ENCODE results near the gene SPRED1. TPM values are rescaled to one million over a fixed set of nuclear protein-coding genes. Genes with fewer than 3 reads are reported as not detected.

Gene SPRED1
- polyA plus RNA-seq (2013, experiment 1 of 2) = 15.7 TPM
- polyA plus RNA-seq (2013, experiment 2 of 2) = 16.5 TPM

- DNase-seq = peak; percentile 64
- Histone ChIP-seq H2BK120ac (ENCODE audit: low read depth, low read length) (peak within 1 kb of the TSS; percentile 90), H3K23ac (ENCODE audit: low read length) (no peak within 1 kb of the TSS), H3K27ac (ENCODE audit: low read depth, low read length) (peak within 1 kb of the TSS; percentile 100), H3K4ac (ENCODE audit: low read depth, low read length) (peak within 1 kb of the TSS; percentile 93), H3K36me3 (ENCODE audit: control insufficient read depth, insufficient read depth, low read length) (no peaks in the 10 kb centered on the region), H4K5ac (ENCODE audit: low read length) (no peak within 1 kb of the TSS), H2AK5ac (ENCODE audit: low read length) (no peak within 1 kb of the TSS), H3K79me2 (ENCODE audit: control insufficient read depth, insufficient read depth, low read length) (peaks cover 34% of the 10 kb centered on the region), H3K56ac (ENCODE audit: low read length) (peak within 1 kb of the TSS; percentile 94), H3K9ac (ENCODE audit: low read length) (peak within 1 kb of the TSS; percentile 86), H3K4me3 (ENCODE audit: low read length) (peak within 1 kb of the TSS; percentile 94), H3K4me2 (ENCODE audit: low read length) (peak within 1 kb of the TSS; percentile 77), H3K79me1 (ENCODE audit: low read length) (no peaks in the 10 kb centered on the region), H3K18ac (ENCODE audit: low read length) (peak within 1 kb of the TSS; percentile 89), H3K27me3 (ENCODE audit: insufficient read depth, low read length, poor library complexity) (no peaks in the 10 kb centered on the region), H4K8ac (ENCODE audit: low read depth, low read length) (no peak within 1 kb of the TSS), H3K4me1 (ENCODE audit: control insufficient read depth, low read depth, low read length) (peaks cover 6% of the 10 kb centered on the region), H2BK5ac (ENCODE audit: low read length) (peak within 1 kb of the TSS; percentile 71), H2BK15ac (replicated peaks; ENCODE audit: low read depth) (no peak within 1 kb of the TSS)
- no CpG with 5 or more reads among the region's 75 CpGs for WGBS (ENCODE audit: extremely low coverage, insufficient coverage, low lambda C conversion rate)
Measured at GRCh38 chr15:38252481-38253350, at the start of gene SPRED1. Gene SPRED1 (plus strand): TSS chr15:38252836. CDS start chr15:38253186, 350 bp downstream.

- Histone ChIP-seq H3K23ac (ENCODE audit: low read length) (no peak overlapping the region), H3K27me3 (ENCODE audit: insufficient read depth, low read length, poor library complexity) (no peaks in the 10 kb centered on the region), H3K56ac (ENCODE audit: low read length) (no peak overlapping the region), H3K79me2 (ENCODE audit: control insufficient read depth, insufficient read depth, low read length) (no peaks in the 10 kb centered on the region), H4K5ac (ENCODE audit: low read length) (no peak overlapping the region), H2AK5ac (ENCODE audit: low read length) (no peak overlapping the region), H3K79me1 (ENCODE audit: low read length) (no peaks in the 10 kb centered on the region), H3K36me3 (ENCODE audit: control insufficient read depth, insufficient read depth, low read length) (no peaks in the 10 kb centered on the region), H3K4me3 (ENCODE audit: low read length) (no peak overlapping the region), H2BK5ac (ENCODE audit: low read length) (no peak overlapping the region), H2BK15ac (replicated peaks; ENCODE audit: low read depth) (no peak overlapping the region), H3K27ac (ENCODE audit: low read depth, low read length) (no peak overlapping the region), H4K8ac (ENCODE audit: low read depth, low read length) (no peak overlapping the region), H3K18ac (ENCODE audit: low read length) (no peak overlapping the region), H3K4ac (ENCODE audit: low read depth, low read length) (no peak overlapping the region), H3K4me1 (ENCODE audit: control insufficient read depth, low read depth, low read length) (no peaks in the 10 kb centered on the region), H3K9ac (ENCODE audit: low read length) (no peak overlapping the region), H2BK120ac (ENCODE audit: low read depth, low read length) (no peak overlapping the region), H3K4me2 (ENCODE audit: low read length) (no peak overlapping the region)
- no peak for DNase-seq
- no CpG with 5 or more reads among the region's 3 CpGs for WGBS (ENCODE audit: extremely low coverage, insufficient coverage, low lambda C conversion rate)
Measured at GRCh38 chr15:38205526-38206272, 46.9 kb upstream of the SPRED1 start.

GRCh38 chr15:38207621-38208020 is 45.0 kb upstream of the SPRED1 start:
- Histone ChIP-seq H3K18ac (ENCODE audit: low read length) (no peak overlapping the region), H4K8ac (ENCODE audit: low read depth, low read length) (no peak overlapping the region), H3K9ac (ENCODE audit: low read length) (no peak overlapping the region), H2BK15ac (replicated peaks; ENCODE audit: low read depth) (no peak overlapping the region), H3K79me2 (ENCODE audit: control insufficient read depth, insufficient read depth, low read length) (no peaks in the 10 kb centered on the region), H3K4me2 (ENCODE audit: low read length) (no peak overlapping the region), H2BK120ac (ENCODE audit: low read depth, low read length) (no peak overlapping the region), H3K4ac (ENCODE audit: low read depth, low read length) (no peak overlapping the region), H3K36me3 (ENCODE audit: control insufficient read depth, insufficient read depth, low read length) (no peaks in the 10 kb centered on the region), H2BK5ac (ENCODE audit: low read length) (no peak overlapping the region), H3K27me3 (ENCODE audit: insufficient read depth, low read length, poor library complexity) (no peaks in the 10 kb centered on the region), H2AK5ac (ENCODE audit: low read length) (no peak overlapping the region), H3K79me1 (ENCODE audit: low read length) (no peaks in the 10 kb centered on the region), H3K56ac (ENCODE audit: low read length) (no peak overlapping the region), H3K4me3 (ENCODE audit: low read length) (no peak overlapping the region), H3K27ac (ENCODE audit: low read depth, low read length) (no peak overlapping the region), H4K5ac (ENCODE audit: low read length) (no peak overlapping the region), H3K23ac (ENCODE audit: low read length) (no peak overlapping the region), H3K4me1 (ENCODE audit: control insufficient read depth, low read depth, low read length) (no peaks in the 10 kb centered on the region)
- no CpG with 5 or more reads among the region's 2 CpGs for WGBS (ENCODE audit: extremely low coverage, insufficient coverage, low lambda C conversion rate)
- DNase-seq = no peak

GRCh38 chr15:38208206-38208605 is 44.4 kb upstream of the SPRED1 start:
- Histone ChIP-seq H3K4me2 (ENCODE audit: low read length) (no peak overlapping the region), H3K79me2 (ENCODE audit: control insufficient read depth, insufficient read depth, low read length) (no peaks in the 10 kb centered on the region), H2AK5ac (ENCODE audit: low read length) (no peak overlapping the region), H4K8ac (ENCODE audit: low read depth, low read length) (no peak overlapping the region), H3K4me3 (ENCODE audit: low read length) (no peak overlapping the region), H3K18ac (ENCODE audit: low read length) (no peak overlapping the region), H2BK15ac (replicated peaks; ENCODE audit: low read depth) (no peak overlapping the region), H3K27ac (ENCODE audit: low read depth, low read length) (no peak overlapping the region), H4K5ac (ENCODE audit: low read length) (no peak overlapping the region), H3K79me1 (ENCODE audit: low read length) (no peaks in the 10 kb centered on the region), H3K27me3 (ENCODE audit: insufficient read depth, low read length, poor library complexity) (no peaks in the 10 kb centered on the region), H3K4me1 (ENCODE audit: control insufficient read depth, low read depth, low read length) (no peaks in the 10 kb centered on the region), H2BK120ac (ENCODE audit: low read depth, low read length) (no peak overlapping the region), H3K56ac (ENCODE audit: low read length) (no peak overlapping the region), H3K36me3 (ENCODE audit: control insufficient read depth, insufficient read depth, low read length) (no peaks in the 10 kb centered on the region), H3K23ac (ENCODE audit: low read length) (no peak overlapping the region), H2BK5ac (ENCODE audit: low read length) (no peak overlapping the region), H3K4ac (ENCODE audit: low read depth, low read length) (no peak overlapping the region), H3K9ac (ENCODE audit: low read length) (no peak overlapping the region)
- no CpG with 5 or more reads among the region's 1 CpG for WGBS (ENCODE audit: extremely low coverage, insufficient coverage, low lambda C conversion rate)
- no peak for DNase-seq

GRCh38 chr15:38208779-38209178 is 43.9 kb upstream of the SPRED1 start:
- H2BK120ac ChIP-seq (ENCODE audit: low read depth, low read length) = no peak overlapping the region
- H3K4ac ChIP-seq (ENCODE audit: low read depth, low read length) = no peak overlapping the region
- no peak overlapping the region for H3K4me3 ChIP-seq (ENCODE audit: low read length)
- no peak overlapping the region for H3K56ac ChIP-seq (ENCODE audit: low read length)
- H4K5ac ChIP-seq (ENCODE audit: low read length) = no peak overlapping the region
- H2BK15ac ChIP-seq (replicated peaks; ENCODE audit: low read depth) = no peak overlapping the region
- H3K36me3 ChIP-seq (ENCODE audit: control insufficient read depth, insufficient read depth, low read length) = no peaks in the 10 kb centered on the region
- no peaks in the 10 kb centered on the region for H3K79me1 ChIP-seq (ENCODE audit: low read length)
- H4K8ac ChIP-seq (ENCODE audit: low read depth, low read length) = no peak overlapping the region
- DNase-seq = no peak
- no peaks in the 10 kb centered on the region for H3K27me3 ChIP-seq (ENCODE audit: insufficient read depth, low read length, poor library complexity)
- H2BK5ac ChIP-seq (ENCODE audit: low read length) = no peak overlapping the region
- H3K18ac ChIP-seq (ENCODE audit: low read length) = no peak overlapping the region
- no peak overlapping the region for H2AK5ac ChIP-seq (ENCODE audit: low read length)
- no peaks in the 10 kb centered on the region for H3K4me1 ChIP-seq (ENCODE audit: control insufficient read depth, low read depth, low read length)
- H3K27ac ChIP-seq (ENCODE audit: low read depth, low read length) = no peak overlapping the region
- H3K9ac ChIP-seq (ENCODE audit: low read length) = no peak overlapping the region
- H3K79me2 ChIP-seq (ENCODE audit: control insufficient read depth, insufficient read depth, low read length) = no peaks in the 10 kb centered on the region
- no peak overlapping the region for H3K23ac ChIP-seq (ENCODE audit: low read length)
- no CpG with 5 or more reads among the region's 2 CpGs for WGBS (ENCODE audit: extremely low coverage, insufficient coverage, low lambda C conversion rate)
- H3K4me2 ChIP-seq (ENCODE audit: low read length) = no peak overlapping the region
